ENCODE measurements around the gene USP43.

The USP43 gene

DNA sequence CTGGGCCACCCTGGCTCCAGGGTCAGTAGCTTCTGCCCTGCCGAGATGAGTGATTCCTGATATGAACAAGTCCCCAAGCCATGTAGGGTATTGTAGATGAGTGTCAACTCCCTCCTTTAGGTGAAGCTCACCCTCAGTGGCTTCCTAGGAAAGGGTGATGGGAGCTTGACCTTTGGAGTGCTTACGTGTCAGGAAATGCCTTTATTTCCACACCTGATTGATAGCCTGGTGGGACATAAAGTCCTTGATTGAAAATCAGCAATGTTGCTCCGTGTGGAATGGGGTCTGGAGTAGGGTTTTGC, 58.4 kb downstream of the USP43 start:
- H3K36me3 Mint-ChIP-seq (ENCODE audit: low read depth), result peaks cover 7% of the 10 kb centered on the region
- H3K4me1 Mint-ChIP-seq, result peaks cover 5% of the 10 kb centered on the region
- H3K9me3 Mint-ChIP-seq, result no peaks in the 10 kb centered on the region
- H3K27me3 Mint-ChIP-seq (ENCODE audit: low read depth), result peaks cover 4% of the 10 kb centered on the region
- no peak overlapping the region for H3K27ac Mint-ChIP-seq
- TF ChIP-seq CTCF (IDR thresholded peaks at IDR 0.05; ENCODE audit: unreplicated experiment in 3 of 3), result no peak
- no peak overlapping the region for H3K4me3 Mint-ChIP-seq

DNA sequence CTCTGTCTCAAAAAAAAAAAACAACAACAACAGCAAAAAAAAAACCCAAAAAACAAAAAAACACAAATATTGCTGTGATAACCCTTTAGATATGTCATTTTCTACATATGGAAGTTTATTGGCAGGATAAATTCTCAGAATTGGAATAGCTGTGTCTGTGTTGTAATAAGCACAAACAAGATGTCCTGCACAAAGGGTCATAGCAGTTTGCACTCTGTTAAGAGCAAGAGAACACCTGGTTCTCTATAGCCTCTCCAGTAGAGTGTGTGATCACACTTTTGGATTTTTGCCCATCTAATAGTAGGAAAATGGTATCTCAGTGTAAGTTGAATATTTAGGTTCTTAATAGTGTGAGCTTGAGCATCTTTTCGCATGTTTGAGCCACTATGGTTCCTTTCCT, 60.4 kb downstream of the USP43 start:
- no peak for TF ChIP-seq CTCF (IDR thresholded peaks at IDR 0.05; ENCODE audit: unreplicated experiment in 3 of 3)
- Mint-ChIP-seq H3K4me3 (no peak overlapping the region), H3K27me3 (ENCODE audit: low read depth) (peaks cover 4% of the 10 kb centered on the region), H3K4me1 (peaks cover 5% of the 10 kb centered on the region), H3K27ac (no peak overlapping the region), H3K36me3 (ENCODE audit: low read depth) (peaks cover 7% of the 10 kb centered on the region), H3K9me3 (no peaks in the 10 kb centered on the region)

DNA sequence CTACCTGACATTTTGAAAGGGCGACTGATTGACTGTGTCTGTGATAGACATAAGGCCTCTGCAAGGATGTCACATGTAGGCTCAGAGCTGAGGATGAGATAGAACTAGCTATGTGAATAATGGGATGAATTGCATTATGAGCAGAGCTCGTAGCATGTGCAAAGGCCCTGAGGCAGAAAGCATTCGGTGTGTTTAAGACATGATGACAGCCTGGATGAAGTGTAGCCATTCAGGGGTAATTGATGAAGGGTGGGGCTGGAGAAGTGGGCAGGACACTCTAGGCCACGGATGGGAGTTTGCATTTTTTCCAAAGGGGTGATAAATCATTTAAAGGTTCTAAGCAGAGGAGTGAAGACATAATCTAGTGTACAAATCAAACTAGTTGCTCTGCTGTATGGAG, 62.6 kb downstream of the USP43 start:
- Mint-ChIP-seq H3K4me1 (peaks cover 5% of the 10 kb centered on the region), H3K9me3 (peaks cover 3% of the 10 kb centered on the region), H3K27ac (no peak overlapping the region), H3K27me3 (ENCODE audit: low read depth) (peaks cover 4% of the 10 kb centered on the region), H3K36me3 (ENCODE audit: low read depth) (peaks cover 15% of the 10 kb centered on the region), H3K4me3 (no peak overlapping the region)
- no peak for TF ChIP-seq CTCF (IDR thresholded peaks at IDR 0.05; ENCODE audit: unreplicated experiment in 3 of 3)

GRCh38 chr17:9714801-9715200, 69.5 kb downstream of the USP43 start:
- H3K4me1 Mint-ChIP-seq, result no peaks in the 10 kb centered on the region
- no peak overlapping the region for H3K27ac Mint-ChIP-seq
- H3K4me3 Mint-ChIP-seq, result no peak overlapping the region
- H3K9me3 Mint-ChIP-seq, result peaks cover 7% of the 10 kb centered on the region
- peaks cover 4% of the 10 kb centered on the region for H3K27me3 Mint-ChIP-seq (ENCODE audit: low read depth)
- no peak for TF ChIP-seq CTCF (IDR thresholded peaks at IDR 0.05; ENCODE audit: unreplicated experiment in 3 of 3)
- peaks cover 14% of the 10 kb centered on the region for H3K36me3 Mint-ChIP-seq (ENCODE audit: low read depth)

GRCh38 chr17:9715503-9716016, 70.2 kb downstream of the USP43 start:
- Mint-ChIP-seq H3K9me3 (peaks cover 7% of the 10 kb centered on the region), H3K36me3 (ENCODE audit: low read depth) (peaks cover 14% of the 10 kb centered on the region), H3K4me1 (no peaks in the 10 kb centered on the region), H3K27ac (no peak overlapping the region), H3K4me3 (no peak overlapping the region), H3K27me3 (ENCODE audit: low read depth) (peaks cover 4% of the 10 kb centered on the region)
- no peak for TF ChIP-seq CTCF (IDR thresholded peaks at IDR 0.05; ENCODE audit: unreplicated experiment in 3 of 3)

DNA sequence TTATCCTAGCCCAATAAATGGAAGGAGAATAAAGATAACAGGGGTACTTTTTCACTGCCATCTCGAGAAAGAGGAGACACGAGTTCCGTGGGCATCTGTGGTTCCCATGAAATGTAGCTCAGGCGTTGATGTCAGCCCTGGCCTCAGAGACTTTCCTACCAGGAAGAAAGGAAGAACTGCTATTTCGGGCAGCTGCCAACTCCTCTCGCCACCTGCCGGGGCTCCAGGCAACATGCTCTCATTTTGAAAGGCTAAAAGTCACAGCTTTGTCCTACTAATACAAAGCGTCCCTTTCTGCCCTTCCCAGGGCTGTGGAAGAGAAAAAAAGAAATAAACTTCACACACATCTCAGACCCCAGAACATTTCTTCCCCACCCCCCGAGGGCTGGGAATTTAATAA, 80.3 kb downstream of the USP43 start:
- Mint-ChIP-seq H3K27me3 (ENCODE audit: low read depth) (peaks cover 18% of the 10 kb centered on the region), H3K36me3 (ENCODE audit: low read depth) (peaks cover under 1% of the 10 kb centered on the region), H3K27ac (no peak overlapping the region), H3K9me3 (no peaks in the 10 kb centered on the region), H3K4me1 (peaks cover 15% of the 10 kb centered on the region), H3K4me3 (no peak overlapping the region)
- TF ChIP-seq CTCF (IDR thresholded peaks at IDR 0.05; ENCODE audit: unreplicated experiment in 3 of 3), result no peak

All from nephron (organoid).